Effector memory CD8-positive, alpha-beta T cell (primary cell): ENCODE measurements around the gene NKTR.
A peak's percentile ranks its signal among the peaks of the same experiment; 100 is the strongest.

Experiments used
- ATAC-seq: fragments of 150-1000 bp; cut with Tn5 transposase; replicated peaks from 2 replicates; pipeline ENCODE4 v1.10.0; 2021; ENCODE audit warnings: mild to moderate bottlenecking, moderate library complexity
- DNase-seq, 3 experiments: peaks; one replicate each; pipeline ENCODE4 v3.0.0; 2021
- H3K27ac Mint-ChIP-seq, 2 donors: one replicate each; pipeline ENCODE4 v1.8.0; 2022; ENCODE audit warnings: mild to moderate bottlenecking in 2 of 2, mixed read lengths in 2 of 2, moderate library complexity in 2 of 2
- H3K27me3 Mint-ChIP-seq, 2 donors: one replicate each; pipeline ENCODE4 v1.8.0; 2022; ENCODE audit warnings: mixed read lengths in 2 of 2
- H3K36me3 Mint-ChIP-seq: one replicate; pipeline ENCODE4 v1.8.0; 2022; ENCODE audit warnings: mild to moderate bottlenecking, moderate library complexity, mixed read lengths; ENCODE audit not compliant: insufficient read depth
- H3K4me1 Mint-ChIP-seq, 2 donors: one replicate each; pipeline ENCODE4 v1.8.0; 2022; ENCODE audit warnings: low read depth in 2 of 2, mixed read lengths in 2 of 2
- H3K4me3 Mint-ChIP-seq, 2 donors: one replicate each; pipeline ENCODE4 v1.8.0; 2022; ENCODE audit warnings: mild to moderate bottlenecking in 2 of 2, mixed read lengths in 2 of 2, moderate library complexity in 2 of 2
- H3K9me3 Mint-ChIP-seq, 2 donors: one replicate each; pipeline ENCODE4 v1.8.0; 2022; ENCODE audit warnings: mixed read lengths in 2 of 2

NKTR gene

DNA sequence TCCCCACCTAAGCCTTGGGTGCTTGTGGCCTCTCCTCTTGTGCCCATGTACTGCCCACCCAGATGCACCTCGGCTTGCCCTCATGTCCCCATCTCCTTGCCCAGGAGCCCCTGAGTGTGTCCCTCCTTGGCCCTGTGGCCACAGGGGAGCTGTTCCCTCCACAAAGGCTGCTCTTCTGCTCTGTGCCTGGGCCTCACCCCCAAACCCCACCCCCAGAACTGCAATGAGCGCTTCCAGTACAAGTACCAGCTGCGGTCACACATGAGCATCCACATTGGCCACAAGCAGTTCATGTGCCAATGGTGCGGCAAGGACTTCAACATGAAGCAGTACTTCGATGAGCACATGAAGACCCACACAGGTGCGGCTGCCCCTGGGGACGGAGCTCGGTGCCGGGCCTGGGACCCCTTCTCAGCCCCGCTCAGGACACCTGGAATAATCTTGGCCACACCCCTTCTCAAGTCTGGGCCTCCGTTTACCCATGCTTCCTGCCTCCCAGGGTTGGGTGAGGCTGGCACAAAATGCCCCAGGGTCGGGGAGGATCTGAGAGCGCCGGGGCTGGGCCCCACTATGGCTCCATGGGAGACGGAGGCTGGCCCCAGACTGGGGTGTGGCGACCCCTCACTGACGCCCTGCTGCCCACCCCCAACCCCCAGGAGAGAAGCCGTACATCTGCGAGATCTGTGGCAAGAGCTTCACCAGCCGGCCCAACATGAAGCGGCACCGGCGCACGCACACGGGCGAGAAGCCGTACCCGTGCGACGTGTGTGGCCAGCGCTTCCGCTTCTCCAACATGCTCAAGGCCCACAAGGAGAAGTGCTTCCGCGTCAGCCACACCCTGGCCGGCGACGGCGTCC lies 63.3 kb downstream of the NKTR start:
- H3K9me3 Mint-ChIP-seq: no peaks in the 10 kb centered on the region
- DNase-seq (no peak), ATAC-seq (peak; percentile 32)
- H3K4me3 Mint-ChIP-seq: no peak overlapping the region
- H3K36me3 Mint-ChIP-seq: peaks cover 6% of the 10 kb centered on the region
- H3K4me1 Mint-ChIP-seq: peaks cover 2 to 6% of the 10 kb centered on the region in 2 donors
- H3K27me3 Mint-ChIP-seq: peaks cover 0 to 19% of the 10 kb centered on the region in 2 donors
- peak overlapping the region in 1 of 2 donors; percentile 56 for H3K27ac Mint-ChIP-seq

DNA sequence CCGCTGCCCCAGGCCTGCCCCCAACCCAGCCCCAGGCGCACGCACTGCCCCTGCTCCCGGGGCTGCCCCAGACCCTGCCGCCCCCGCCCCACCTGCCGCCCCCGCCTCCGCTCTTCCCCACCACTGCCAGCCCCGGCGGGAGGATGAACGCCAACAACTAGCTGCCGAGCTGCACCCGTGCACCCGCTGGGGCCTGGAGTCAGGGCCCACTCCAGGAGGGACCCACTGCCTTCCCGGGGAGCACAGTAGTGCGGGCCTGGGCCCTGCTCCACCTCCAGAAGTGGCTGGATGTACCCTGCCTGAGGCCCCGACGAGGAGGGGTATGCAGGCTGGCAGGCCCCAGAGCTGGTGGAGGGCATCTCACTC lies 63.9 kb downstream of the NKTR start:
- ATAC-seq (no peak), DNase-seq (no peak)
- Mint-ChIP-seq H3K4me3 (no peak overlapping the region), H3K4me1 (peaks cover 2 to 6% of the 10 kb centered on the region in 2 donors), H3K27ac (no peak overlapping the region), H3K9me3 (no peaks in the 10 kb centered on the region), H3K36me3 (peaks cover 6% of the 10 kb centered on the region), H3K27me3 (peaks cover 0 to 24% of the 10 kb centered on the region in 2 donors)

DNA sequence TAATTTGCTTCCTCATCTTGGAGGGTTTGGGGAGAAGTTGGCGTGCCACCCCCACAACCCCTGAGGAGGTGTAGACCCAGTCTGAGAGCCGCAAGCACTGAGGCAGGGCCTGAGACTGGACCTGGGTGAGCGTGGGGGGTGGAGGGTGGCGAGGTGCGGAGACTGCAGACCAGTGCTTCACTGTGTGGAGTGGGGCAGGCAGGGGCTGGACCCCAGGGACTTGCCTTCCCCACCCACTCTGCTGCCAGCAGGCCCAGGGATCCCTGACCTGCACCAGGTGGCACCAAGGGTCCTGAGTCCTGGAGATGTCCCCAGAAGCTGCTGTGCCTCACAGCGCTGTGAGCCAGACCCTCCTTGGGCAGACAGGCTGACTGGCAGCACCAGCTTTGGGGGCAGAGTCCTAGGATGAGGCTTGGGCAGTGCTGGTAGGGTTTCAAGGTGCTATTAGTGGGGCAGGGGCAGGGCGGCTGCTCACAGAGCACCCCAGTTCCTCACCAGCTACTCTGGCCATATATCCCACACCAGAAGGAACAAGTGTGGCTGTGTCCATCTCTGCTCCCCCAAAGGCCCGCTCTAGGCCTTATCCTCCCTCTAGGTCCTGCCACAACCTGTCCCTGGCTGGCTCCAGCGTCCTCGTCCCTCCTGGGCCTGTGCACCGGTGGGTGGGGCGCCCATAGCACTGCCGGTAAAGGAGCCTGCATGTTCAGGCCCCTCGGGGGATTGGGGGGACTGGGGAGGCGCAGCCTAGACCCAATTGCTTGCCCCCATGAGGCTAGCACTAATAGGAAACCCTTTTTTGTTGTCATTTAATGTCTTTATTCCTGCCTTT lies 64.8 kb downstream of the NKTR start:
- Mint-ChIP-seq H3K9me3 (no peaks in the 10 kb centered on the region), H3K27ac (no peak overlapping the region), H3K27me3 (peaks cover 0 to 24% of the 10 kb centered on the region in 2 donors), H3K4me3 (no peak overlapping the region), H3K4me1 (peaks cover 0 to 2% of the 10 kb centered on the region in 2 donors), H3K36me3 (peaks cover 6% of the 10 kb centered on the region)
- DNase-seq: no peak
- ATAC-seq: no peak

DNA sequence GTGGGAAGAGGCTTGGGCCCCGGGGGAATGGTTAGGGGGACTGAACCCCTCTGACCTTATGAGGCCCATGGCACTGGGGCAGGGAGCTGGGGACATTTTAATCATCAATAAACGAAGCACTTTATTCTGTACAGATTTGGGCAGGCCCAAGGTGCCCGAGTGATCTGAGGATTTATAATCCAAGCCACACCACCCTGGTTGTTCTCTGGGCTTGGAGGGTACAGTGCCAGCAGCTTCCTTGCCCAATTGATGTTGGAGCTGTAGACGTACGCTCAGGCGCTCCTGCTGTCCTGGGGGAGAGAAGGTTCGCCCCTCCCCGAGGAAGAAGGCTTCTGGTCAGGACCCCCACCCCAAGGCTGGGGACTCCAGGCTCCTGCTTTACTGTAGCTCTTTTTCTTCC lies 65.5 kb downstream of the NKTR start:
- Mint-ChIP-seq H3K27ac (no peak overlapping the region), H3K27me3 (peaks cover 0 to 24% of the 10 kb centered on the region in 2 donors), H3K4me3 (no peak overlapping the region), H3K4me1 (peaks cover 0 to 2% of the 10 kb centered on the region in 2 donors), H3K36me3 (peaks cover 6% of the 10 kb centered on the region), H3K9me3 (no peaks in the 10 kb centered on the region)
- no peak for DNase-seq
- ATAC-seq: no peak

DNA sequence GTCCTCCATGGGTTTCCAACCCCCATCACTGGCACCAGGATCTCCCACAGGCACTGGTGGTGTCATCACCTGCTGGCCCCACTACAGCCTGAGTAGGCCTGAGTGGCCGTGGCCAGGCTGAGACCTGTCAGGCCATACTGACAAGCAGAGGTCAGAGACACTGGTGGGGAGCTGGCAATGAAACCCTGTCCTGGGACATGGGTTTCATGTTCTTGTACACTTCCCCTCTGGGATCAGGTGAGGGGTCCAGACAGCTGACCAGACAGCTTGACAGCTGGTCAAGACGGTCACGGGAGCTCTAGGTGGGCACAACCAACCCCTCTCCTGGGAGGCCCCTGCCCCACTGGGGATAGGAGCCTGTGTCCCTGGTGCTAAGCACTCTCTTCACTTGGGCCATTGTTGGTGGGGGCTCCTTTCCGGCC lies 66.1 kb downstream of the NKTR start:
- ATAC-seq: no peak
- H3K4me3 Mint-ChIP-seq: no peak overlapping the region
- DNase-seq: no peak
- H3K4me1 Mint-ChIP-seq: peaks cover 0 to 2% of the 10 kb centered on the region in 2 donors
- H3K36me3 Mint-ChIP-seq: peaks cover 6% of the 10 kb centered on the region
- H3K27ac Mint-ChIP-seq: no peak overlapping the region
- no peaks in the 10 kb centered on the region for H3K9me3 Mint-ChIP-seq
- H3K27me3 Mint-ChIP-seq: peaks cover 0 to 24% of the 10 kb centered on the region in 2 donors

DNA sequence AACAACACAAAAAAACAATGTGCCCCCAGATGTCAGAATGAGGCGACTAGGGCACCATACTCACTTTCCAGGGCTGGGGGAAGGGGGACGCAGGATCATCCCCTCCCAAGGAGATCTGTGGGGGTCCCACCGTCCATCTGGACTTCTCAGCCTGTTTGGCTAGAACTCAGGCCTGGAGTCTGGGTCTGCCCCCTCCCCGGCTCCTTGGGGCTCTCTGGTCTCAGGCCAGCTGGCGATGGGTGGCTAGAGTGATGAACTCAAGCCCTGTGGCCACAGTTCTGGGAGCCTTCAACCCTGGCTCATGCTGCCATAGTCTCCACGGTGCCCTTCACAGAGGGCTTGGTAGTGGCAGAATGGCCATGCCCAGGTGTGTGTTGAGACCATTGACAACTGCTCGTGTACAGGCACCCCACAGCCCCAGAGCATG lies 66.6 kb downstream of the NKTR start:
- Mint-ChIP-seq H3K36me3 (peaks cover 6% of the 10 kb centered on the region), H3K4me1 (peaks cover 0 to 2% of the 10 kb centered on the region in 2 donors), H3K4me3 (no peak overlapping the region), H3K27me3 (peaks cover 0 to 24% of the 10 kb centered on the region in 2 donors), H3K27ac (no peak overlapping the region), H3K9me3 (no peaks in the 10 kb centered on the region)
- DNase-seq (no peak), ATAC-seq (no peak)

DNA sequence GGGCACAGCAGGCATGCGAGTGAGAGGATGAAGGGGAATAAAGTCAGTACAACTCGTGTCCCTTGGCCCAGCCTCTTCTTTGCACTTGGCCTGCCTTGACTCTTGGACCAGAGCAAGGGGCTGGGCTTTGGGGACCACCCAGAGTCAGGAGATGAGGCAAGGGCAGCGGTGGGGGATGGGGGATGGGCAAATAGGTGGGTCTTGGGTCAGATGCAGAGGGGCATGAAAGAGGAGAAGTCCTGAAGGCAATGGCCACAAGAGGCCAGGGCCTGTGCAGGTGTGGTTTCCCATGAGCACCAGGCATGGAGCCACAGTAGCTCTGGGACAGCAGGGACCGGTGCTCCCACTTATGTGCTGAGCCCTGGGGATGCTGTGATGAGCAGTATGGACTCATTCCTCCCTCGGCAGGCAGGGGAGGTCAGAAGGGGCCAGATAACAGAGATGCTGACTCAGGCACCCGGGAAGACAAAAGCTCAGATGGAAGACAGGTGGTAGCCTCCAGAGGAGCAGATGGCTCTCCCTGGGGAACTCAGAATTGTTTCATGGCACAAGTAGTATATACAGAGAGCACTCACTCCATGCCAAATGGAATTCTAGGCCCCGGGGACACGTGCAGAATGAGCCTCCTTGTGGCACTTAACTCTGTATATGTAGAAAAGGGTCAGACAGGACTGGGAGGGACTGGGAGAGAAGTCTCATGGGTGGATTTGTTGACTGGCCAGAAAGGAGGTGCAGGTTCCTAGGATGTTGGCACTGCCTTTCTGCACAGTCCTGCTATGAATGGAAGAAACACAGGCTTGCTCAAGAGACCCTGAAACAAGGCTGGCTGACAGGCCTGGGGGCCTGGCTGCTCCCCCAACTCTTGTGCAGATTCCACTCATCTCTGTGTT lies 67.3 kb downstream of the NKTR start:
- Mint-ChIP-seq H3K4me3 (no peak overlapping the region), H3K9me3 (no peaks in the 10 kb centered on the region), H3K27me3 (peaks cover 0 to 24% of the 10 kb centered on the region in 2 donors), H3K27ac (no peak overlapping the region), H3K4me1 (peaks cover 0 to 2% of the 10 kb centered on the region in 2 donors), H3K36me3 (peaks cover 6% of the 10 kb centered on the region)
- ATAC-seq (no peak), DNase-seq (no peak)

DNA sequence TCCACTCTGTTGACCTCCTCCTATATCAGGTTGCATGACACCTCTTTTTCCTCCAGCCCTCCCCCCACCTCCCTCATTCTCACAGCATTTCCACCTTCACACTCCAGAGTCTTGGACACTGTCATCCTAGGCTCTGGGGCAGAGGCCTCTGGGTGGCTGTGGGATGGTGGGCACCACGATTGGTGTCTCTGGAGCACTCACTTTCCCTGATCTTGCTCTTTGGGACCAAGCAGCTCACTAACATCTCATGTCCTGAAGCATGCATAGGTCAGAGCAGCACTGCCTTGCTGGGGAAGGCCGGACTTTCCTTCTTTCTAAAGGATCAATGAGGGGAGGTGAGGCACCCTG lies 67.9 kb downstream of the NKTR start:
- peaks cover 0 to 24% of the 10 kb centered on the region in 2 donors for H3K27me3 Mint-ChIP-seq
- ATAC-seq (no peak), DNase-seq (no peak)
- peaks cover 0 to 2% of the 10 kb centered on the region in 2 donors for H3K4me1 Mint-ChIP-seq
- no peak overlapping the region for H3K4me3 Mint-ChIP-seq
- no peaks in the 10 kb centered on the region for H3K9me3 Mint-ChIP-seq
- peaks cover 6% of the 10 kb centered on the region for H3K36me3 Mint-ChIP-seq
- no peak overlapping the region for H3K27ac Mint-ChIP-seq

DNA sequence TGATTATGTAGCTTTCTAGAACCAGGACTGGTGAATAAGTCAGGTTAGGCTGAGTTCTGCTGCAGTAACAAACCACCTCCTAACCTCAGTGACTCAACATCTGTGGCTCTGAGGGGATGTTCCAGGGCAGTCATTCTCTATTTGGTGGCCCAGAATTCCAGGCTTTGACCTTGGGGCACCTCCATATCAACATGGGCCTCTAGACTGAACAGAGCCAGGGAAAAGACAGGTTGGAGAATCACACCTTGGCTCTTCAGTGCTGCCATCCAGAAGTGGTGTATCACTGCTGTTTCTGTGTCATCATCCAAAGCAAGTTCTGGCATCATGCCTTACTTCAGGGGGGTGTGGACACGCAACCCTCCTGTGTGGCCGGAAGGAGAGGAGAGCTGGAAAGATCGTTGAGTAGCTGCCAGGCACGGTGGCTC lies 68.3 kb downstream of the NKTR start:
- H3K27me3 Mint-ChIP-seq: peaks cover 0 to 24% of the 10 kb centered on the region in 2 donors
- H3K9me3 Mint-ChIP-seq: no peaks in the 10 kb centered on the region
- no peak overlapping the region for H3K27ac Mint-ChIP-seq
- peaks cover 0 to 2% of the 10 kb centered on the region in 2 donors for H3K4me1 Mint-ChIP-seq
- ATAC-seq: no peak
- H3K4me3 Mint-ChIP-seq: no peak overlapping the region
- H3K36me3 Mint-ChIP-seq: peaks cover 6% of the 10 kb centered on the region
- DNase-seq: no peak

DNA sequence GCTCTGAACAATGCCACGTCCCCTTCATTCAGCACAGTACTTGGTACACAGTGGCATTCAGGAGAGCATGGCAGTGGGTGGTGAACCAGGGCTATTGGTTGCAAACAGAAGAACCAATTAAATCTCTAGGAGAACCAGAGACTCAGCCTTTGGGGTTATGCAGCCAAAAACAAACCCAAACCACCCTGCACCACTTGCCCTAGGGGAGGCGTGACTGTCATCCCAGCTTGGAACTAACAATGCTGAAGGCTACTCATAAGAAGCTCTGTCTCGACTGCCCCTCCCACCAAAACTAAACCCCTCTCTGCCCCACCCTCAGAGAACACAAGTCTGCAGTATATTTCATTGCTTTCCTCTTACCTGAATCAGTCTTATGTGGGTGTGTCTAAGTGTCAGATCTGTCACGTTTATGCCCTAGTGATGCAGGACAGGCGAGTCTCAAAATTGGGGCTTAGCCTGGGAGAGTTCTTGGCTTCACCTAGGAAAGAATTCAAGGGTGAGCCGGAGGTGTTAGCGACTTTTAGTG lies 69.6 kb downstream of the NKTR start:
- H3K4me3 Mint-ChIP-seq: no peak overlapping the region
- H3K36me3 Mint-ChIP-seq: peaks cover 6% of the 10 kb centered on the region
- ATAC-seq (no peak), DNase-seq (no peak)
- H3K4me1 Mint-ChIP-seq: peaks cover 0 to 2% of the 10 kb centered on the region in 2 donors
- no peak overlapping the region for H3K27ac Mint-ChIP-seq
- peaks cover 0 to 24% of the 10 kb centered on the region in 2 donors for H3K27me3 Mint-ChIP-seq
- H3K9me3 Mint-ChIP-seq: no peaks in the 10 kb centered on the region

DNA sequence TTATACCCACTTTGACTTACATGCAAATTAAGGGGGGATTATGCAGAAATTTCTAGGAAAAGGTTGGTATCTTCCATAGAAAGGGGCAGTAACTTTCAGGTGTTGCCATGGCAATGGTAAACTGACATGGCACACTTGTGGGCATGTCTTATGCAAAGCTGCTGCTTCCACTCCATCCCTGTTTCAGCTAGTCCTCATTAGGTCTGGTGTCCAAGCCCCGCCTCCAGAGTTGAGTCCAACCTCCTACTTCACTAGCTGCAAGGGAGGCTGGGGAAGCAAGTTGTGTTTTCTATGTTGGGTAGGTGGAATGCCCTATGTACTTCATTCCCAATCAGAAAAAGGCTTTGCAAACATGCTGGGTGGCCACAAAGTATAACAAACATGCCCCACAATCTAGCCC lies 70.2 kb downstream of the NKTR start:
- no peaks in the 10 kb centered on the region for H3K9me3 Mint-ChIP-seq
- peaks cover 0 to 24% of the 10 kb centered on the region in 2 donors for H3K27me3 Mint-ChIP-seq
- ATAC-seq (no peak), DNase-seq (no peak)
- H3K4me1 Mint-ChIP-seq: peaks cover 0 to 2% of the 10 kb centered on the region in 2 donors
- no peak overlapping the region for H3K27ac Mint-ChIP-seq
- H3K36me3 Mint-ChIP-seq: peaks cover 8% of the 10 kb centered on the region
- H3K4me3 Mint-ChIP-seq: no peak overlapping the region

DNA sequence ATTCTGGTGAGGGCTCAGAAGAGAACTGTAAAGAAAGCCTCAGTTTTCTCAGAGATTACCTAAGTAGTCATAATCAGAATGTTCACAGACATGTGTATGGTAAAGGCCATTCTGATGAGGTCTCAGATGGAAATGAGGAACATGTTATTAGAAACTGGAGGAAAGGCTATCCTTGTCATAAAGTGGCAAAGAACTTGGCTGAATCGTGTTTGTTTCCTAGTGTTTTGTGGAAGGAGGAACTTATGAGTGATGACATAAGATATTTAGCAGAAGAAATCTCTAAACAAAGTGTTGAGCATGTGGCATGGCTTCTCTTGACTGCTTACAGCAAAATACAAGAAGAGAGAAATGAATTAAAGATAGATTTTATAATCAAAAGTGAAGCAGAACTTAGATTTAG lies 72.0 kb downstream of the NKTR start:
- Mint-ChIP-seq H3K4me1 (peaks cover 0 to 2% of the 10 kb centered on the region in 2 donors), H3K36me3 (peaks cover 3% of the 10 kb centered on the region), H3K4me3 (no peak overlapping the region), H3K27me3 (peaks cover 5 to 26% of the 10 kb centered on the region in 2 donors), H3K27ac (no peak overlapping the region), H3K9me3 (no peaks in the 10 kb centered on the region)
- DNase-seq (no peak), ATAC-seq (no peak)

DNA sequence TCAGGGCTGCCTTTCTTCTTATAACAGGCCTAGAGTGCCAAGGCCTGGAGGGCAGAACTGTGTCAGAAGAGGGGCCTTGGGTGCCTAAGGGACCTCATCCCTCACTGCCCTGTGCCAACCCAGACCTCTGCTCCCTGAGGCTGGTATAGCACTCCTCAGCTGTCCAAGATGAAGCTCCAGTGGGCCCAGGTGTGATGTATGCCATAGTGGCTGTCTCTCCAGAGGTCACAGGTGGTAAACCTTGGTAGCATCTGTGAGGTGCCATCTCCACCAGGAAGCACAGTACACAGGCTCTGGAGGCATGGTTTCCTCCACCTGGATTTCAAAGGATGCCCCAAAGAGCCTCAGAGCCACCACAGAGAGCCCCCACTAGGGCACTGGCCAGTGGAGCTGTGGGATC lies 72.6 kb downstream of the NKTR start:
- no peak for DNase-seq
- H3K9me3 Mint-ChIP-seq: peaks cover 0 to 2% of the 10 kb centered on the region in 2 donors
- no peak overlapping the region for H3K4me3 Mint-ChIP-seq

More for the DNA sequence above, 72.6 kb downstream of the NKTR start:
- H3K4me1 Mint-ChIP-seq: no peaks in the 10 kb centered on the region
- peaks cover 10 to 23% of the 10 kb centered on the region in 2 donors for H3K27me3 Mint-ChIP-seq
- no peak for ATAC-seq
- H3K36me3 Mint-ChIP-seq: peaks cover 3% of the 10 kb centered on the region
- no peak overlapping the region for H3K27ac Mint-ChIP-seq
